GM10266 (cell line): ENCODE results near the gene SHC2.

Experiments used
- DNase-seq: peaks from one replicate; pipeline ENCODE4 v3.0.0; 2012; ENCODE audit errors: extremely low spot score
- TF ChIP-seq, protein P1 (sequence below): IDR thresholded peaks from 2 replicates; pipeline ENCODE4 v1.5.1; 2012; ENCODE audit warnings: mild to moderate bottlenecking, low read depth; ENCODE audit not compliant: control insufficient read depth, insufficient read depth; ENCODE audit errors: missing control alignments

SHC2 gene

DNA sequence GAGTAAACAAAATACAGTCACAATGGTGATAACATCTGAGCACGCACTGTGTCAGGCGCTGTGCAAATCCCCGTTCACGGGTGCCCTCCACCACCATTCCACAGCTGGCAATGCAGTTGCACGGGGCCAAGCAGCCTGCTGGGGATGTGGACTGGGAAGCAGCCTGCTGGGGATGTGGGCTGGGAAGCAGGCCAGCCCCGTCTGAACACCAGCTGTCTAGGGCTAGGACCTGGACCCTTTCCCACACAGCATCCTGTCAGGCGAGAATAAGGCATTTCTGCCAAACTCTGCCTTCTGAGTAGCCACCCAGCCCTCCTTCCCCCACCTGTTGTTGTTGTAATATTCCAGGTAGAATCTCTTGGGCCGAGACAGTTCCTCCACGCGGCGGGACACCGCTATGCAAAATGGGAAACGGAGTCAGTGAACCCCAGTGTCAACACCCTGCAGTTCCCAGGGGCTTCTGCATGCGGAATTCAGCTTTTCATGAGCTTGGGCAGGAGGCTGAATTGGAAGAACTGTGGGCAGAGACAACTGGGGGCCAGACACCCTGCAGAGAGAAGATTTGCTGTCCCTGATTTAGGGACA lies 88.4 kb downstream of the SHC2 start:
- TF ChIP-seq, protein P1, sequence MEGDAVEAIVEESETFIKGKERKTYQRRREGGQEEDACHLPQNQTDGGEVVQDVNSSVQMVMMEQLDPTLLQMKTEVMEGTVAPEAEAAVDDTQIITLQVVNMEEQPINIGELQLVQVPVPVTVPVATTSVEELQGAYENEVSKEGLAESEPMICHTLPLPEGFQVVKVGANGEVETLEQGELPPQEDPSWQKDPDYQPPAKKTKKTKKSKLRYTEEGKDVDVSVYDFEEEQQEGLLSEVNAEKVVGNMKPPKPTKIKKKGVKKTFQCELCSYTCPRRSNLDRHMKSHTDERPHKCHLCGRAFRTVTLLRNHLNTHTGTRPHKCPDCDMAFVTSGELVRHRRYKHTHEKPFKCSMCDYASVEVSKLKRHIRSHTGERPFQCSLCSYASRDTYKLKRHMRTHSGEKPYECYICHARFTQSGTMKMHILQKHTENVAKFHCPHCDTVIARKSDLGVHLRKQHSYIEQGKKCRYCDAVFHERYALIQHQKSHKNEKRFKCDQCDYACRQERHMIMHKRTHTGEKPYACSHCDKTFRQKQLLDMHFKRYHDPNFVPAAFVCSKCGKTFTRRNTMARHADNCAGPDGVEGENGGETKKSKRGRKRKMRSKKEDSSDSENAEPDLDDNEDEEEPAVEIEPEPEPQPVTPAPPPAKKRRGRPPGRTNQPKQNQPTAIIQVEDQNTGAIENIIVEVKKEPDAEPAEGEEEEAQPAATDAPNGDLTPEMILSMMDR: no peak

DNA sequence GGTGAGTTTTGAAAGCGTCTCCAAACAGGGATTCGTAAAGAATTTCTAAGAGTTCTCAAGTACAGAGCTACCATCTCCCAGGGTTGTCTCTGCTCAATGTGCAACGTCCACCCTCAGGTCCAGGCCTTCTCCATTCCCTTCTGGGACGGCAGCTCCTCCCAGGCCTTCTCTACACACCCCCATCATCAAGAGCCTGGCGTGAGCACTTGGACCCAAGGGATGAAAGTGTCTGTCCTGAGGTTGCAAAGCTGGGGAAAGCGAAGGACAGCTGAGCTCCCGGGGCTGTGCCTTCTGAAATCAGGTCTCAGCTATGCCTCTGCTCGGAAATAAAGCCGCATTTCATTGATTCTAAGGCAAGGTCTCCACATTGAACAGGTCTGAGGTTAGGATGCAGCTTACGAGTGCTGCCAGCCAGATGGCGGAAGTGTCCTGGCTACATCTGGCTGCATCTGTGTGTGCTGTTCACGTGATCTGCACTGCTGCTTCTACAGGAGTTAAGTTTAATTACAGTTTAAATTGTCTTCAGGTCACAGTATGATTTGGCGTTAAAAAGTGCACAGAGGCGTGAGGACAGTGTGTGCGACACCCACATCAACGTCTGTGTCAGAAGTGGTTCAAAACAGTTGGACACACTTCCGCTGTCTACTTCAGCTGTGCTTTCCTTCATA lies 89.2 kb downstream of the SHC2 start:
- TF ChIP-seq, protein P1: no peak
- no peak for DNase-seq

More for the DNA sequence above, 88.4 kb downstream of the SHC2 start:
- no peak for DNase-seq

DNA sequence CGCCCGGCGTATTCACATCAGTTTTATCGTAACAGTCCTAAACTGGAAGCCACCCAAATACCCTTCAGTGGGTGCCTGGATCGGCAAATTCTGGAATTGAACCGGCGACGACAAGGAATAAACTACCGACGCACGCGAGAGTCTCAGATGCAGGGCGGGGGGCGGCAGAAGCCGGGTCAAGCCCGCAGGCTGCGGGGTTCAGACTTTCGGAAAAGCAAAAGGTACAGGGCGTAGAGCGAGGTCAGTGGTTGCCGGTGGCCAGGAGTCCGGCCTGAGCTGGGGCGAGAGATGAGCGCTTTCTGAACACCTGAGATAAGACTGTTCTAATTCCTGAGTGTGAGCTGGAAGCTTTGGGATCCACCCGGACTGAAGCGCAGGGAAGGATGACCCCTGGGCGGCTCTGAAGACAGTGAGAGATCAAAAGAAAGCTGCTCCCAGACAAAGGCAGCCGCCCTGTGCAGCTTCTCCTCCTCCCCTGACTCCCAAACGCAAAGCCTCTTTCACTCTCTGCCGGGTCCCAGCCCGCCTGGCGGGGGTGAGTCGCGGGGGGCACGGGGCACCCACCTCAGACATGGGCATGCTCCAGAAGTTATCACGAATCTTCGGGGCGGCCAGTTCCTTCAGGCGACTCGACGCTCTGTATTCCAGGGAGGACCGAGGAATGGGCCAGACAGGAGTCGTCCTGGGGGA lies 90.0 kb downstream of the SHC2 start:
- TF ChIP-seq, protein P1: no peak
- DNase-seq: no peak

DNA sequence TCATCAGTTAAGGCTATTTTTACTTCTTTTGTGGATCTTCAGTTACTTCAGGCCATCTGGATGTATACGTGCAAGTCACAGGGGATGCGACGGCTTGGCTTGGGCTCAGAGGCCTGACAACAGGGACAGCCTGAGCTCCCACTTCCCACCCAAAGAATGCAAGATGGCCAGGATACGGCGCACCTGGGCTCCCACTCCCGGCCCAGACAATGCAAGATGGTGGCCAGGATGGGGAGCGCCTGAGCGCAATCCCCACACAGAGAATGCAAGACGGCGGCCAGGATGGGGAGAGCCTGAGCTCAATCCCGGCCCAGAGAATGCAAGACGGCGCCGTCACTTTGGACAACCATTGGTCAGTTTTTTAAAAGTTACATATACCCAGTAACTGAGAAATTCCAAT lies 91.0 kb downstream of the SHC2 start:
- TF ChIP-seq, protein P1: no peak
- no peak for DNase-seq

DNA sequence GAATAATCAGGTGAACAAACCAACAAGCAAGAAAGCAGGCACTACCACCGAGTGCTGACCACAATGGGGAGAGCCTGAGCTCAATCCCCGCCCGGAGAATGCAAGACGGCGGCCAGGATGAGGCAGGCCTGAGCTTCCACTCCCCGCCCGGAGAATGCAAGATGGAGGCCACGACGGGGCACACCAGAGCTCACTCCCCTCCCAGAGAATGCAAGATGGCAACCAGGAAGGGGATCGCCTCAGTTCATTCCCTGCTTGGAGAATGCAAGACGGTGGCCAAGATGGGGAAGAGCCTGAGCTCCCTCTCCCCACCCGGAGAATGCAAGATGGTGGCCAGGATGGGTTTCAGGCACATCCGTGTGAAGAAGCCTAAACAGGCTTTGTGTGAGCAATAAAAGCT lies 91.6 kb downstream of the SHC2 start:
- DNase-seq: no peak
- TF ChIP-seq, protein P1: no peak

DNA sequence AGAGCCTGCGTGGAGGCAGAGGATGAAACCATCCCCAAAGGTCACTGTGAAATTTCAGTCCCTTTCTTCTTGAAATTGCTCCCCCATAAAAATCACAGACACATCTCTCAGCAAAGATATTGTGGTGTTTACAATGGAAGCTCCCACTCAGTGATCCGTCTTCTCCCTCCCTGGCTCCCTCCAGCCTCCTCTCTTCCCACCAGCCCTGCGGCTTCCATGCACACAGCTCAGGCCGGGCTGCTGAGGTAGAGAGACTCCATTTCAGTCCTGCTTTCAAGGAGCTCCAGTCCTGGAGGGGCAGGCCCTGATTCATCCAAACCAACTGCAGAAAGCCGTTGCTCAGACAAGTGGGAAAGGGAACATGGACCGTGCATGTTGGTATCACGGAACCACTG lies 92.2 kb downstream of the SHC2 start:
- TF ChIP-seq, protein P1: no peak
- DNase-seq: no peak

DNA sequence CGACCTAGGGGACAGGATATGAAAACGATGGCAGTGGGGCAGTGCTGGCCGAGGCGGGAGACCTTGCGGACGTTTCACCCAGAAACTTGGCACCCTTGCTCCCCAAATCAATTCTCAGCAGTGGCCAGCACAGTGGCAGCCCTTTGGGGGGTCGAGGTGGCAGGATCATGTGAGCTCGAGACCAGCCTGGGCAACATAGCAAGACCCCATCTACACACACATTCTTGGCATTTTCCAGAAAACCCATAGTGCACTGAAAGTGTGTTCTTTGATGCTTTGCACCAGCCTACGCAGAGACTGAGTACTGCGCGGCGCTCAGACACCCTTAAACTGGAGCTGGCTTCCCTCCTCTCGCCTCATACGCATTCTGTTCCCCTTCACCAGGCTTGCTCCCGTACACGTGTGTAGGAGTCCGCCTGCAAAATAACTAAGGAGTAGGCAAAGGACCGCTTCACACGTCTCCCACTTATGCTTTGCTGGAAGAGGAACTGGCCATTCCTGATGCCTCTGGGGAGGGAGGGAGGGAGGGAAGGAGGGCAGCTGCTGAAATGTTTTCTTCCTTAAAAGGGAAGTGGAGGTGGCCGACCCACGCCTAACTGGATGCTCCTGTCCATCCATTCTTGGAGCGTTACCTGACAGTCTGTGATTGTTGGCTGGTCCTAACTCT lies 92.7 kb downstream of the SHC2 start:
- TF ChIP-seq, protein P1: no peak
- DNase-seq: no peak
